Lower leg skin (tissue), 3 donors: ENCODE results near the gene WFIKKN1.

Experiments used
- POLR2A ChIP-seq, 2 donors: fragments of 450-650 bp; IDR thresholded peaks; one replicate each; pipeline ENCODE4 v1.6.1; 2016 to 2017; ENCODE audit warnings: antibody characterized with exemption in 2 of 2, mild to moderate bottlenecking in 1 of 2, moderate library complexity in 1 of 2
- TF ChIP-seq, protein P1 (sequence below), 3 donors: fragments of 450-650 bp; IDR thresholded peaks; one replicate each; pipeline ENCODE4 v1.5.1; 2016; ENCODE audit warnings: antibody characterized with exemption in 3 of 3, mild to moderate bottlenecking in 3 of 3, moderate library complexity in 2 of 3

DNA sequence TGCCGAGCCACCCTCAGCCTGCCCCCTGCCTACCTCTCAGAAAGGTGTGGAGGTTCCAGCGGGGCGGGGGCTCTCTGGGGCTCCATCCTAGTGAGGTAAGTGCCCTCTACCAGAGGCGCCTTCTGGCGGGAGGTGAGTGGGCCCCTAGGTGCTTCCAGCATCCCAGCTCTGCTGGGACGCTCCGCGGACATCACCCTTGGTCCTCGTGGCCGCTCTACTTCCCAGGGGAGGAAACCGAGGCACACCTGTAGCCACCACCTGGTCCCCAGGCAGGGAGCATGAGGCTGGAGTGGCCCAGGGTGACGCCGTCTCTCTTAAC lies 12.2 kb downstream of the WFIKKN1 start:
- TF ChIP-seq, protein P1, sequence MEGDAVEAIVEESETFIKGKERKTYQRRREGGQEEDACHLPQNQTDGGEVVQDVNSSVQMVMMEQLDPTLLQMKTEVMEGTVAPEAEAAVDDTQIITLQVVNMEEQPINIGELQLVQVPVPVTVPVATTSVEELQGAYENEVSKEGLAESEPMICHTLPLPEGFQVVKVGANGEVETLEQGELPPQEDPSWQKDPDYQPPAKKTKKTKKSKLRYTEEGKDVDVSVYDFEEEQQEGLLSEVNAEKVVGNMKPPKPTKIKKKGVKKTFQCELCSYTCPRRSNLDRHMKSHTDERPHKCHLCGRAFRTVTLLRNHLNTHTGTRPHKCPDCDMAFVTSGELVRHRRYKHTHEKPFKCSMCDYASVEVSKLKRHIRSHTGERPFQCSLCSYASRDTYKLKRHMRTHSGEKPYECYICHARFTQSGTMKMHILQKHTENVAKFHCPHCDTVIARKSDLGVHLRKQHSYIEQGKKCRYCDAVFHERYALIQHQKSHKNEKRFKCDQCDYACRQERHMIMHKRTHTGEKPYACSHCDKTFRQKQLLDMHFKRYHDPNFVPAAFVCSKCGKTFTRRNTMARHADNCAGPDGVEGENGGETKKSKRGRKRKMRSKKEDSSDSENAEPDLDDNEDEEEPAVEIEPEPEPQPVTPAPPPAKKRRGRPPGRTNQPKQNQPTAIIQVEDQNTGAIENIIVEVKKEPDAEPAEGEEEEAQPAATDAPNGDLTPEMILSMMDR (IDR thresholded peaks at IDR 0.05) = no peak
- TF ChIP-seq POLR2A (IDR thresholded peaks at IDR 0.05) = no peak
